ENCODE results near the gene MSGN1.

DNA sequence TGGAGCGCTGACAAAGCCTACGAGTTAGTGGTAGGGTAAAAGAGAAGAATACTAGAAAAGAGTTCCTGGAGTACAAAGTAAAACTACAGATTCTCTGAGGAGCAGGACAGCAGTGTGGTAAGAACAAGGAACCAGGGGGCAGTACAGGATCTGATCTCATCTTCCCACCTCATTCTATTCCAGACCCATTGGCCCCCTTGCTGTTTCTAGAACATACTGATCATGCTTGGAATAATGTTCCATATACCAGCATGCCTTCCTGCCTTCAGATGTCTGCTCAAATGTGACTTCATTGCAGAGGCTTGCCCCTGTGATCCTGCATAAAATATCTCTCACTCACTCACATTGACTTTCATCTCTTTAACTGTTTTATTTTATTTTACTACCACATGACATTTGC, 19.3 kb downstream of the MSGN1 start:
- TF ChIP-seq, protein P1, sequence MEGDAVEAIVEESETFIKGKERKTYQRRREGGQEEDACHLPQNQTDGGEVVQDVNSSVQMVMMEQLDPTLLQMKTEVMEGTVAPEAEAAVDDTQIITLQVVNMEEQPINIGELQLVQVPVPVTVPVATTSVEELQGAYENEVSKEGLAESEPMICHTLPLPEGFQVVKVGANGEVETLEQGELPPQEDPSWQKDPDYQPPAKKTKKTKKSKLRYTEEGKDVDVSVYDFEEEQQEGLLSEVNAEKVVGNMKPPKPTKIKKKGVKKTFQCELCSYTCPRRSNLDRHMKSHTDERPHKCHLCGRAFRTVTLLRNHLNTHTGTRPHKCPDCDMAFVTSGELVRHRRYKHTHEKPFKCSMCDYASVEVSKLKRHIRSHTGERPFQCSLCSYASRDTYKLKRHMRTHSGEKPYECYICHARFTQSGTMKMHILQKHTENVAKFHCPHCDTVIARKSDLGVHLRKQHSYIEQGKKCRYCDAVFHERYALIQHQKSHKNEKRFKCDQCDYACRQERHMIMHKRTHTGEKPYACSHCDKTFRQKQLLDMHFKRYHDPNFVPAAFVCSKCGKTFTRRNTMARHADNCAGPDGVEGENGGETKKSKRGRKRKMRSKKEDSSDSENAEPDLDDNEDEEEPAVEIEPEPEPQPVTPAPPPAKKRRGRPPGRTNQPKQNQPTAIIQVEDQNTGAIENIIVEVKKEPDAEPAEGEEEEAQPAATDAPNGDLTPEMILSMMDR (IDR thresholded peaks at IDR 0.05) = no peak
- TF ChIP-seq YY1 (IDR thresholded peaks at IDR 0.05; ENCODE audit: low read depth) = no peak
- TF ChIP-seq TCF12 (IDR thresholded peaks at IDR 0.05) = no peak
- TF ChIP-seq EZH2phosphoT487 (IDR thresholded peaks at IDR 0.05; ENCODE audit: borderline replicate concordance, low read depth) = no peak
- TF ChIP-seq, protein P2, sequence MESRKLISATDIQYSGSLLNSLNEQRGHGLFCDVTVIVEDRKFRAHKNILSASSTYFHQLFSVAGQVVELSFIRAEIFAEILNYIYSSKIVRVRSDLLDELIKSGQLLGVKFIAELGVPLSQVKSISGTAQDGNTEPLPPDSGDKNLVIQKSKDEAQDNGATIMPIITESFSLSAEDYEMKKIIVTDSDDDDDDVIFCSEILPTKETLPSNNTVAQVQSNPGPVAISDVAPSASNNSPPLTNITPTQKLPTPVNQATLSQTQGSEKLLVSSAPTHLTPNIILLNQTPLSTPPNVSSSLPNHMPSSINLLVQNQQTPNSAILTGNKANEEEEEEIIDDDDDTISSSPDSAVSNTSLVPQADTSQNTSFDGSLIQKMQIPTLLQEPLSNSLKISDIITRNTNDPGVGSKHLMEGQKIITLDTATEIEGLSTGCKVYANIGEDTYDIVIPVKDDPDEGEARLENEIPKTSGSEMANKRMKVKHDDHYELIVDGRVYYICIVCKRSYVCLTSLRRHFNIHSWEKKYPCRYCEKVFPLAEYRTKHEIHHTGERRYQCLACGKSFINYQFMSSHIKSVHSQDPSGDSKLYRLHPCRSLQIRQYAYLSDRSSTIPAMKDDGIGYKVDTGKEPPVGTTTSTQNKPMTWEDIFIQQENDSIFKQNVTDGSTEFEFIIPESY (IDR thresholded peaks at IDR 0.05; ENCODE audit: borderline replicate concordance, low read depth) = no peak
- no peak for TF ChIP-seq RCOR1 (IDR thresholded peaks at IDR 0.05; ENCODE audit: low read length)
- TF ChIP-seq EP300 (IDR thresholded peaks at IDR 0.05; ENCODE audit: borderline replicate concordance in 1 of 2, low read depth in 1 of 2, low read length in 1 of 2) = no peak
- TF ChIP-seq JUND (IDR thresholded peaks at IDR 0.05) = no peak
- TF ChIP-seq POLR2AphosphoS5 (IDR thresholded peaks at IDR 0.05; ENCODE audit: low read depth, low read length) = no peak
- TF ChIP-seq NRF1 (IDR thresholded peaks at IDR 0.05; ENCODE audit: low read depth, low read length) = no peak
- TF ChIP-seq, protein P3, sequence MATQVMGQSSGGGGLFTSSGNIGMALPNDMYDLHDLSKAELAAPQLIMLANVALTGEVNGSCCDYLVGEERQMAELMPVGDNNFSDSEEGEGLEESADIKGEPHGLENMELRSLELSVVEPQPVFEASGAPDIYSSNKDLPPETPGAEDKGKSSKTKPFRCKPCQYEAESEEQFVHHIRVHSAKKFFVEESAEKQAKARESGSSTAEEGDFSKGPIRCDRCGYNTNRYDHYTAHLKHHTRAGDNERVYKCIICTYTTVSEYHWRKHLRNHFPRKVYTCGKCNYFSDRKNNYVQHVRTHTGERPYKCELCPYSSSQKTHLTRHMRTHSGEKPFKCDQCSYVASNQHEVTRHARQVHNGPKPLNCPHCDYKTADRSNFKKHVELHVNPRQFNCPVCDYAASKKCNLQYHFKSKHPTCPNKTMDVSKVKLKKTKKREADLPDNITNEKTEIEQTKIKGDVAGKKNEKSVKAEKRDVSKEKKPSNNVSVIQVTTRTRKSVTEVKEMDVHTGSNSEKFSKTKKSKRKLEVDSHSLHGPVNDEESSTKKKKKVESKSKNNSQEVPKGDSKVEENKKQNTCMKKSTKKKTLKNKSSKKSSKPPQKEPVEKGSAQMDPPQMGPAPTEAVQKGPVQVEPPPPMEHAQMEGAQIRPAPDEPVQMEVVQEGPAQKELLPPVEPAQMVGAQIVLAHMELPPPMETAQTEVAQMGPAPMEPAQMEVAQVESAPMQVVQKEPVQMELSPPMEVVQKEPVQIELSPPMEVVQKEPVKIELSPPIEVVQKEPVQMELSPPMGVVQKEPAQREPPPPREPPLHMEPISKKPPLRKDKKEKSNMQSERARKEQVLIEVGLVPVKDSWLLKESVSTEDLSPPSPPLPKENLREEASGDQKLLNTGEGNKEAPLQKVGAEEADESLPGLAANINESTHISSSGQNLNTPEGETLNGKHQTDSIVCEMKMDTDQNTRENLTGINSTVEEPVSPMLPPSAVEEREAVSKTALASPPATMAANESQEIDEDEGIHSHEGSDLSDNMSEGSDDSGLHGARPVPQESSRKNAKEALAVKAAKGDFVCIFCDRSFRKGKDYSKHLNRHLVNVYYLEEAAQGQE (IDR thresholded peaks at IDR 0.05; ENCODE audit: low read depth, low read length) = no peak

Measured in SK-N-SH (cell line).